ENCODE results near the gene MAP3K3. TPM values are rescaled to one million over a fixed set of nuclear protein-coding genes. Genes with fewer than 3 reads are reported as not detected.

MAP3K3 gene
- total RNA-seq, 1 donor from 2014 or later, result 54.6 TPM

DNA sequence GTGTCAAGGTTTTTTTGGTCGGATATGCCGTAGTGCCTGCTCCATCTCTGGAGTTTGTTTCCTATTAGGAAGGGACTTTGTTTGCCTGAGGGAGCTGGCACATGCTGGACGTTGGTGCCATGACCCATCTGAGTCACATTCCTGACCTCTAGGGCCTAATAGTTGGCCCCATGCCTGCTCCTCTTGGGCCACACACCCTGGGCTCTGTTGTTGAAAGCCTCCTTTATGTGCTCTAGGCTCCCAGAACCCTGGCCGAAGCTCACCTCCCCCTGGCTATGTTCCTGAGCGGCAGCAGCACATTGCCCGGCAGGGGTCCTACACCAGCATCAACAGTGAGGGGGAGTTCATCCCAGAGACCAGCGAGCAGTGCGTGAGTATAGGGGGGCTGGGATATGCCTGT, 59.3 kb downstream of the MAP3K3 start:
- Mint-ChIP-seq H3K4me1 (ENCODE audit: low read depth, unreplicated experiment) (peaks cover 3% of the 10 kb centered on the region), H3K36me3 (ENCODE audit: unreplicated experiment) (no peaks in the 10 kb centered on the region), H3K9me3 (ENCODE audit: unreplicated experiment) (peaks cover 2% of the 10 kb centered on the region), H3K27me3 (ENCODE audit: unreplicated experiment) (no peaks in the 10 kb centered on the region), H3K27ac (ENCODE audit: unreplicated experiment) (no peak overlapping the region), H3K4me3 (ENCODE audit: unreplicated experiment) (no peak overlapping the region)
- DNase-seq, result no peak
- TF ChIP-seq, protein P1, sequence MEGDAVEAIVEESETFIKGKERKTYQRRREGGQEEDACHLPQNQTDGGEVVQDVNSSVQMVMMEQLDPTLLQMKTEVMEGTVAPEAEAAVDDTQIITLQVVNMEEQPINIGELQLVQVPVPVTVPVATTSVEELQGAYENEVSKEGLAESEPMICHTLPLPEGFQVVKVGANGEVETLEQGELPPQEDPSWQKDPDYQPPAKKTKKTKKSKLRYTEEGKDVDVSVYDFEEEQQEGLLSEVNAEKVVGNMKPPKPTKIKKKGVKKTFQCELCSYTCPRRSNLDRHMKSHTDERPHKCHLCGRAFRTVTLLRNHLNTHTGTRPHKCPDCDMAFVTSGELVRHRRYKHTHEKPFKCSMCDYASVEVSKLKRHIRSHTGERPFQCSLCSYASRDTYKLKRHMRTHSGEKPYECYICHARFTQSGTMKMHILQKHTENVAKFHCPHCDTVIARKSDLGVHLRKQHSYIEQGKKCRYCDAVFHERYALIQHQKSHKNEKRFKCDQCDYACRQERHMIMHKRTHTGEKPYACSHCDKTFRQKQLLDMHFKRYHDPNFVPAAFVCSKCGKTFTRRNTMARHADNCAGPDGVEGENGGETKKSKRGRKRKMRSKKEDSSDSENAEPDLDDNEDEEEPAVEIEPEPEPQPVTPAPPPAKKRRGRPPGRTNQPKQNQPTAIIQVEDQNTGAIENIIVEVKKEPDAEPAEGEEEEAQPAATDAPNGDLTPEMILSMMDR (IDR thresholded peaks at IDR 0.05; ENCODE audit: partially characterized antibody, unreplicated experiment), result no peak

DNA sequence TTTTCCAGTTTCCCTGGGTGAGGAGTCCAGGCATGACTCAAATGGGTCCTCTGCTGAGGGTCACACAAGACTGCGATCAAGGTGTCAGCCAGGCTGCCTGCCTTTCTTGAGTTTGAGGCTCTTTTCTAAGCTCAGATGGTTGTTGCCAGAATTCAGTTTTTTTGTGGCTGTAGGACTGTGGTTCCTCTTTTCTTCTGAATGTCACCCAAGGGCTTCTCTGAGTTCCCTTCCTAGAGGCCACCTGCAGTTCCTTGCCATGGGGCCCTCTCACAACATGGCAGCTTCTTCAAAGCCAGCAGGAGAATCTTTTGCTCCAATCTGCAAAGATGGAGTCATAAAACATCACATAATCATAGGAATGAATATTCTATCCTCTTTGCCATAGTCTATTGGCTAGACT, 60.2 kb downstream of the MAP3K3 start:
- no peaks in the 10 kb centered on the region for H3K27me3 Mint-ChIP-seq (ENCODE audit: unreplicated experiment)
- no peaks in the 10 kb centered on the region for H3K36me3 Mint-ChIP-seq (ENCODE audit: unreplicated experiment)
- H3K4me3 Mint-ChIP-seq (ENCODE audit: unreplicated experiment), result no peak overlapping the region
- H3K27ac Mint-ChIP-seq (ENCODE audit: unreplicated experiment), result no peak overlapping the region
- TF ChIP-seq, protein P1 (IDR thresholded peaks at IDR 0.05; ENCODE audit: partially characterized antibody, unreplicated experiment), result no peak
- H3K9me3 Mint-ChIP-seq (ENCODE audit: unreplicated experiment), result peaks cover 2% of the 10 kb centered on the region
- peaks cover 2% of the 10 kb centered on the region for H3K4me1 Mint-ChIP-seq (ENCODE audit: low read depth, unreplicated experiment)
- no peak for DNase-seq

DNA sequence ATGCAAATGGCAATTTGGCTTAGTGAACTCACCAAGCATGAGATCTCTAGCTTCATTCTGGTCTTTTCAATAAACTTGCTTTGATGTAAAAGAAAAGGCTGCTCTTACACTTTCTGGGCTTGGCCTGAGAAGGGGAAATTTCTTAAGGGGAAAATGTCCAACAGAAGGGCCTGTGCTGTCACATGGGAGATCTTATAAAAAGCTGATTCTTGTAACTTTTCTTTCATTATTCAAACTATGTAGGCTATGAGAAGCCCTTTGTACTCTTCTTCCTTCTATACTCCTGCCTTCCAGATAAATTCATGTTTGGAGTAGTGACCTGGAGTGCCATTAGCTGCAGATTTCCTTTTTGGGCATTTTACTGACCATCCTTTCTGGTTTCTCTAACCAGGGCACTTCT, 60.8 kb downstream of the MAP3K3 start:
- Mint-ChIP-seq H3K4me1 (ENCODE audit: low read depth, unreplicated experiment) (peaks cover under 1% of the 10 kb centered on the region), H3K9me3 (ENCODE audit: unreplicated experiment) (peaks cover 2% of the 10 kb centered on the region), H3K27ac (ENCODE audit: unreplicated experiment) (no peak overlapping the region), H3K4me3 (ENCODE audit: unreplicated experiment) (no peak overlapping the region), H3K36me3 (ENCODE audit: unreplicated experiment) (no peaks in the 10 kb centered on the region), H3K27me3 (ENCODE audit: unreplicated experiment) (no peaks in the 10 kb centered on the region)
- no peak for DNase-seq
- TF ChIP-seq, protein P1 (IDR thresholded peaks at IDR 0.05; ENCODE audit: partially characterized antibody, unreplicated experiment), result no peak

DNA sequence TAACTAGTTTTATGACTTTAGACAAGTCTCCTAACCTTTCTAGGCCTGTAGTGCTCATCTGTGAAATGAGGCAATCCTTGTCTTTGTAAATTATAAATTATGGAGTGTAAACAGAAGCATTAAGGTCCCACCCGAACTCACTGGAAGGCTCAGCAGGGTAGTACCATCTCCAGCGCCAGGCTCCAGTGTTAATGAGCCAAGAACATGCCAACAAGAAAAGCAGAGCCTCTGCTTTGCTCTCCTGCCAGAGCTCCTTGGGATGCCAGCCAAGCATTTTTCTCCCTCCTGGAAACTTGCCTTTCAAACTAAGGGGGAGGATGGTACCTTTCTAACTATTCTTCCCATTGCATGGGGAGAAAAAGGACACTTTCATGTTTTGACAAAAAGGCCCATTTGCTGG, 62.8 kb downstream of the MAP3K3 start:
- Mint-ChIP-seq H3K36me3 (ENCODE audit: unreplicated experiment) (no peaks in the 10 kb centered on the region), H3K27me3 (ENCODE audit: unreplicated experiment) (no peaks in the 10 kb centered on the region), H3K4me1 (ENCODE audit: low read depth, unreplicated experiment) (no peaks in the 10 kb centered on the region), H3K9me3 (ENCODE audit: unreplicated experiment) (peaks cover 5% of the 10 kb centered on the region), H3K27ac (ENCODE audit: unreplicated experiment) (no peak overlapping the region), H3K4me3 (ENCODE audit: unreplicated experiment) (no peak overlapping the region)
- TF ChIP-seq, protein P1 (IDR thresholded peaks at IDR 0.05; ENCODE audit: partially characterized antibody, unreplicated experiment), result no peak
- DNase-seq, result no peak

DNA sequence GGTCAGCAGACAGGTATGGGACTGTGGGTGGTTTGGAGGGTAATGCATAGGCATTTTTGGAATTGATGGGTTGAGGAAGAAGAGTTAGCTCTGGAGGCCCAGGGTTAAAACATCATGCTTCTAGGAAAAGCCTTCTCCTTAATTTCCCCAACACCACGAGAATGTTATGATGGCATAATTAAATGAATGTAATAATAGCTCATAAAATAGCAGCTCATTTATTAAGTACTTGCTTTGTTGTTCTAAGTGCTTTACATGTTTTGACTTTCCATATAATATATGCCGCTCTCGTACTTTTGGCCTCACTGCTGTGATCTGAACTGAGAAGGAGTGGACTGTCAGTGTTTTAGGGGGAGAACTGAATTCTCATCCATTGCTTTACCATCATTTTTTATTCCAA, 63.4 kb downstream of the MAP3K3 start:
- Mint-ChIP-seq H3K4me1 (ENCODE audit: low read depth, unreplicated experiment) (no peaks in the 10 kb centered on the region), H3K9me3 (ENCODE audit: unreplicated experiment) (peaks cover 5% of the 10 kb centered on the region), H3K27me3 (ENCODE audit: unreplicated experiment) (no peaks in the 10 kb centered on the region), H3K4me3 (ENCODE audit: unreplicated experiment) (no peak overlapping the region), H3K27ac (ENCODE audit: unreplicated experiment) (no peak overlapping the region), H3K36me3 (ENCODE audit: unreplicated experiment) (no peaks in the 10 kb centered on the region)
- DNase-seq, result no peak
- TF ChIP-seq, protein P1 (IDR thresholded peaks at IDR 0.05; ENCODE audit: partially characterized antibody, unreplicated experiment), result no peak
